ENCODE measurements around the gene RNF13.

Gene RNF13

DNA sequence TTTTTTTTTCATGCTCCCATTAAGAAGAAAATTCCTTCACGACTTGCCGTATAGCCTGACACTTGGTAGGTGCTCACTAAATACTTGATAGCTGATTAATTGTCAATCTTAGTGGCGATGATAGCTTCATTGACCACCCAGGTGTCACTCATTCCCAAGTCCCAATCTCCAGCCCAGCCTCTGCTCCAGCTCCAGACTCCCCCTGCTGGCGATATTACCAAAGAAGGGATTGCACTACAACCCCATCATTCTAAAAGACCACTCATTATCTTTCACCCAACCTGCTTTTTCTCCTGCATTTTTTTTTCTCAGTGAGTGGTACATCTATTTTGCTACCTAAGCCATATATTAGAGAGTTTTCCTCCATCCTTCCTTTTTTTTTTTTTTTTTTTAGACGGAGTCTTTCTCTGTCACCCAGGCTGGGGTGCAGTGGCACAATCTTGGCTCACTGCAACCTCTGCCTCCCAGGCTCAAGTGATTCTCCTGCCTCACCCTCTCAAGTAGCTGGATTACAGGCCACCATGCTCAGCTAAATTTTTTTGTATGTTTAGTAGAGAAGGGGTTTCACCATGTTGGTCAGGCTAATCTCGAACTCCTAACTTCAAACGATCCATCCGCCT lies 41.3 kb upstream of the RNF13 start (continued):
- TF ChIP-seq ZFP30 (CRISPR knock-in tag; IDR thresholded peaks at IDR 0.05) (no peak), ZC3H10 (CRISPR knock-in tag; IDR thresholded peaks at IDR 0.05) (no peak), BACH2 (CRISPR knock-in tag; IDR thresholded peaks at IDR 0.05; ENCODE audit: borderline replicate concordance) (no peak), TOX (CRISPR knock-in tag; IDR thresholded peaks at IDR 0.05; ENCODE audit: borderline replicate concordance) (no peak), GLIS3 (CRISPR knock-in tag; IDR thresholded peaks at IDR 0.05) (no peak)

DNA sequence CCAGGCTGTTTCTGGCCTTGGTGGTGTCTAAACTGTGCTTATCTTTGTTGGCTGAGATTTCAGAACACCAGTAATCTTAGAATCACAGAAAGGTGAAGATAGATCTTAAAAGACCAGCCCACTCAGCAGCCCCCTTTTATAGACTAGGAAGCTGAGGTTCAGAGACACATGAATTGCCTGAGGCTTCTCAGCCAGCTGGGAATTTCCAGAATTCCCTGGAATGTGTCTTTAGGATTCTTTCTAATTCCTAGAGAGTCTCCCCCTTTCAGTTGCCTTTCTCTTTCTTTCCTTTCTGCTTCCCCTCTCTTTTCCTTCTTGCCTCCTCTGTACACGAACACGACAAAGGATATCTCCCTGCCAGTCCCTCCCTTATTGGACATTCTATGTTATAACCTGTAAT lies 40.2 kb upstream of the RNF13 start:
- ATAC-seq, result no peak

DNA sequence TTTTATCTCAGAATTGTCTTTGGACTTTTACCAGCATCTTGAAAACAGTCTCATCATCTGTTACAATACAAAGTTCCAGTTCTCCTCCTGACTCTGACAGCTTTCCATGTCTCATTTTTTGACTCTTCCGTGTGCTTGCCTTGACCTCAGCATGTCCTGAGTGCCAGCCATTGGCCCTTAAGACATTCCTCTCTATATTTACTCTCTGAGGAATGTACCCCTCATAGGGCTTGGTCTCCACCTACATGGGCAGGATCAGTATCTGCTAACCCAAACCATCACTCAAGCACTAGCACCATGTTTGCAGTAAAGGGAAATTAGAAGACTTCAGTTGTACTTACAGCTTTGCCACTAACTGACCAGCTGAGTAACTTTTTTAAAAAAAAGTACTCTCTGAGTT lies 36.8 kb upstream of the RNF13 start:
- TF ChIP-seq ZNF8 (CRISPR knock-in tag; IDR thresholded peaks at IDR 0.05) (no peak), ZNF70 (CRISPR knock-in tag; IDR thresholded peaks at IDR 0.05) (no peak), ZFP30 (CRISPR knock-in tag; IDR thresholded peaks at IDR 0.05) (no peak), PPARA (CRISPR knock-in tag; IDR thresholded peaks at IDR 0.05; ENCODE audit: borderline replicate concordance) (no peak), CSDC2 (CRISPR knock-in tag; IDR thresholded peaks at IDR 0.05) (no peak), TCF4 (CRISPR knock-in tag; IDR thresholded peaks at IDR 0.05; ENCODE audit: borderline replicate concordance) (no peak)
- TF ChIP-seq, protein P1, sequence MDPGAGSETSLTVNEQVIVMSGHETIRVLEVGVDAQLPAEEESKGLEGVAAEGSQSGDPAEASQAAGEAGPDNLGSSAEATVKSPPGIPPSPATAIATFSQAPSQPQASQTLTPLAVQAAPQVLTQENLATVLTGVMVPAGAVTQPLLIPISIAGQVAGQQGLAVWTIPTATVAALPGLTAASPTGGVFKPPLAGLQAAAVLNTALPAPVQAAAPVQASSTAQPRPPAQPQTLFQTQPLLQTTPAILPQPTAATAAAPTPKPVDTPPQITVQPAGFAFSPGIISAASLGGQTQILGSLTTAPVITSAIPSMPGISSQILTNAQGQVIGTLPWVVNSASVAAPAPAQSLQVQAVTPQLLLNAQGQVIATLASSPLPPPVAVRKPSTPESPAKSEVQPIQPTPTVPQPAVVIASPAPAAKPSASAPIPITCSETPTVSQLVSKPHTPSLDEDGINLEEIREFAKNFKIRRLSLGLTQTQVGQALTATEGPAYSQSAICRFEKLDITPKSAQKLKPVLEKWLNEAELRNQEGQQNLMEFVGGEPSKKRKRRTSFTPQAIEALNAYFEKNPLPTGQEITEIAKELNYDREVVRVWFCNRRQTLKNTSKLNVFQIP (CRISPR knock-in tag; IDR thresholded peaks at IDR 0.05; ENCODE audit: borderline replicate concordance, low read depth), result no peak
- TF ChIP-seq, protein P2, sequence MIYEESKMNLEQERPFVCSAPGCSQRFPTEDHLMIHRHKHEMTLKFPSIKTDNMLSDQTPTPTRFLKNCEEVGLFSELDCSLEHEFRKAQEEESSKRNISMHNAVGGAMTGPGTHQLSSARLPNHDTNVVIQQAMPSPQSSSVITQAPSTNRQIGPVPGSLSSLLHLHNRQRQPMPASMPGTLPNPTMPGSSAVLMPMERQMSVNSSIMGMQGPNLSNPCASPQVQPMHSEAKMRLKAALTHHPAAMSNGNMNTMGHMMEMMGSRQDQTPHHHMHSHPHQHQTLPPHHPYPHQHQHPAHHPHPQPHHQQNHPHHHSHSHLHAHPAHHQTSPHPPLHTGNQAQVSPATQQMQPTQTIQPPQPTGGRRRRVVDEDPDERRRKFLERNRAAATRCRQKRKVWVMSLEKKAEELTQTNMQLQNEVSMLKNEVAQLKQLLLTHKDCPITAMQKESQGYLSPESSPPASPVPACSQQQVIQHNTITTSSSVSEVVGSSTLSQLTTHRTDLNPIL (CRISPR knock-in tag; IDR thresholded peaks at IDR 0.05; ENCODE audit: low read depth), result no peak
- no peak for ATAC-seq

More for the DNA sequence above, 40.2 kb upstream of the RNF13 start:
- TF ChIP-seq PPARA (CRISPR knock-in tag; IDR thresholded peaks at IDR 0.05; ENCODE audit: borderline replicate concordance) (no peak), ARNTL (CRISPR knock-in tag; IDR thresholded peaks at IDR 0.05; ENCODE audit: borderline replicate concordance, low read depth) (no peak), TCF4 (CRISPR knock-in tag; IDR thresholded peaks at IDR 0.05; ENCODE audit: borderline replicate concordance) (no peak), ZNF70 (CRISPR knock-in tag; IDR thresholded peaks at IDR 0.05) (no peak), ZC3H10 (CRISPR knock-in tag; IDR thresholded peaks at IDR 0.05) (no peak), OSR1 (CRISPR knock-in tag; IDR thresholded peaks at IDR 0.05) (no peak), BACH2 (CRISPR knock-in tag; IDR thresholded peaks at IDR 0.05; ENCODE audit: borderline replicate concordance) (no peak), TOX (CRISPR knock-in tag; IDR thresholded peaks at IDR 0.05; ENCODE audit: borderline replicate concordance) (no peak), SNAI2 (CRISPR knock-in tag; IDR thresholded peaks at IDR 0.05) (no peak), ESRRG (CRISPR knock-in tag; IDR thresholded peaks at IDR 0.05) (no peak), CSDC2 (CRISPR knock-in tag; IDR thresholded peaks at IDR 0.05) (no peak), ZNF8 (CRISPR knock-in tag; IDR thresholded peaks at IDR 0.05) (no peak), ISL1 (CRISPR knock-in tag; IDR thresholded peaks at IDR 0.05) (no peak)
- TF ChIP-seq, protein P3, sequence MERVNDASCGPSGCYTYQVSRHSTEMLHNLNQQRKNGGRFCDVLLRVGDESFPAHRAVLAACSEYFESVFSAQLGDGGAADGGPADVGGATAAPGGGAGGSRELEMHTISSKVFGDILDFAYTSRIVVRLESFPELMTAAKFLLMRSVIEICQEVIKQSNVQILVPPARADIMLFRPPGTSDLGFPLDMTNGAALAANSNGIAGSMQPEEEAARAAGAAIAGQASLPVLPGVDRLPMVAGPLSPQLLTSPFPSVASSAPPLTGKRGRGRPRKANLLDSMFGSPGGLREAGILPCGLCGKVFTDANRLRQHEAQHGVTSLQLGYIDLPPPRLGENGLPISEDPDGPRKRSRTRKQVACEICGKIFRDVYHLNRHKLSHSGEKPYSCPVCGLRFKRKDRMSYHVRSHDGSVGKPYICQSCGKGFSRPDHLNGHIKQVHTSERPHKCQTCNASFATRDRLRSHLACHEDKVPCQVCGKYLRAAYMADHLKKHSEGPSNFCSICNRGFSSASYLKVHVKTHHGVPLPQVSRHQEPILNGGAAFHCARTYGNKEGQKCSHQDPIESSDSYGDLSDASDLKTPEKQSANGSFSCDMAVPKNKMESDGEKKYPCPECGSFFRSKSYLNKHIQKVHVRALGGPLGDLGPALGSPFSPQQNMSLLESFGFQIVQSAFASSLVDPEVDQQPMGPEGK (CRISPR knock-in tag; IDR thresholded peaks at IDR 0.05; ENCODE audit: borderline replicate concordance), result no peak
- TF ChIP-seq, protein P4, sequence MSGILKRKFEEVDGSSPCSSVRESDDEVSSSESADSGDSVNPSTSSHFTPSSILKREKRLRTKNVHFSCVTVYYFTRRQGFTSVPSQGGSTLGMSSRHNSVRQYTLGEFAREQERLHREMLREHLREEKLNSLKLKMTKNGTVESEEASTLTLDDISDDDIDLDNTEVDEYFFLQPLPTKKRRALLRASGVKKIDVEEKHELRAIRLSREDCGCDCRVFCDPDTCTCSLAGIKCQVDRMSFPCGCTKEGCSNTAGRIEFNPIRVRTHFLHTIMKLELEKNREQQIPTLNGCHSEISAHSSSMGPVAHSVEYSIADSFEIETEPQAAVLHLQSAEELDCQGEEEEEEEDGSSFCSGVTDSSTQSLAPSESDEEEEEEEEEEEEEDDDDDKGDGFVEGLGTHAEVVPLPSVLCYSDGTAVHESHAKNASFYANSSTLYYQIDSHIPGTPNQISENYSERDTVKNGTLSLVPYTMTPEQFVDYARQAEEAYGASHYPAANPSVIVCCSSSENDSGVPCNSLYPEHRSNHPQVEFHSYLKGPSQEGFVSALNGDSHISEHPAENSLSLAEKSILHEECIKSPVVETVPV (CRISPR knock-in tag; IDR thresholded peaks at IDR 0.05), result no peak

DNA sequence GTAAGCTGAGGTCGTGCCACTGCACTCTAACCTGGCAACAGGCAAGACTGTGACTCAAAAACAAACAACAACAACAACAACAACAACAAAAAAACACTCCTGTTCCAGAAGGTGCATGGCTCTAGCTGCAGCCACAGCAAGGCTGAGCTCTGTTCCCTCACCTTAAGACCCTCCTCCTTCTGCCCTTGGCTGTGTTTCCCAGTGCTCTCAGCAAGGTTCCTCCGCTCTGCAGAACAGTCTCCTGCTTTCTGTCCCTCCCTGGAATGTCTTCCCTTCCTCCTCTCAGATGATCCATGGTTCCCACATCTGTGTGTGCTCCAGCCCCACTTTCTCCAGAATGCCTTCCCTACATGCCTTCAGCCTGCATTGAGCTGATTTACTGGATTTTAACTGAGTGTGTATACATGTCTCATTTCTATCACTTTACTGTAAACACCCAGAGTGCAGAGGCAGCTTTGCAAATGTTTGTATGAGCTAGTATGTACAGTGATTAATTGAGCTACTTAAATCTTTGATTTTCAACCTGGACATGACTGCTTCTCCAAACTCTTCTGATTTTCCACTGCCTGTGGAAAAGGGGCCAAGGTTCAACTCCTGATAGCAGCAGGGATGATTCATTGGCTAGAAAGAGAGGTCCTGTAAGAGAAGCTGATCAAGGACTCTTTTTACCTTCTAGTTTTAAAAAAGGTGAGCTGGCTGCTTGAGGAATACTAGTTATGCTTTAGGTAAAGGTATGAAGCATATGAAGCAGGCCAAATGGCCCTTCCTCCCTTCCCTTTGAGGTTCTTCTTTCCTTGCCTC lies 35.4 kb upstream of the RNF13 start:
- TF ChIP-seq SNAI2 (CRISPR knock-in tag; IDR thresholded peaks at IDR 0.05) (no peak), BACH2 (CRISPR knock-in tag; IDR thresholded peaks at IDR 0.05; ENCODE audit: borderline replicate concordance) (no peak), ZNF565 (CRISPR knock-in tag; conservative IDR thresholded peaks at IDR 0.05; ENCODE audit: low read depth) (no peak), ZNF70 (CRISPR knock-in tag; IDR thresholded peaks at IDR 0.05) (no peak), ZFP30 (CRISPR knock-in tag; IDR thresholded peaks at IDR 0.05) (no peak)
- TF ChIP-seq, protein P3 (CRISPR knock-in tag; IDR thresholded peaks at IDR 0.05; ENCODE audit: borderline replicate concordance), result no peak
- TF ChIP-seq, protein P2 (CRISPR knock-in tag; IDR thresholded peaks at IDR 0.05; ENCODE audit: low read depth), result no peak
- no peak for ATAC-seq

All from SK-N-SH treated with all-trans-retinoic acid at 6 μM for 48 hours (cell line).